GM23338 (cell line): ENCODE data around the gene TFEB.

ENCODE experiments used
- EZH2 ChIP-seq: fragments of 200-600 bp; sonication (generic); IDR thresholded peaks from one replicate; pipeline ENCODE4 v1.8.0; 2017; ENCODE audit warnings: antibody characterized with exemption, mild to moderate bottlenecking, low read depth; ENCODE audit not compliant: unreplicated experiment
- EZH2phosphoT487 ChIP-seq: fragments of 200-600 bp; sonication (generic); IDR thresholded peaks from one replicate; pipeline ENCODE4 v1.8.1; 2018; ENCODE audit warnings: antibody characterized with exemption; ENCODE audit not compliant: unreplicated experiment
- NANOG ChIP-seq: IDR thresholded peaks from 2 replicates; pipeline ENCODE4 v1.6.1; 2016; ENCODE audit warnings: antibody characterized with exemption, borderline replicate concordance
- POLR2AphosphoS5 ChIP-seq: IDR thresholded peaks from 2 replicates; pipeline ENCODE4 v1.6.1; 2016; ENCODE audit warnings: antibody characterized with exemption, low read depth
- ZNF331 ChIP-seq: fragments of 250-450 bp; sonication (Bioruptor Pico); IDR thresholded peaks from 2 replicates; pipeline ENCODE4 v1.5.0; 2020; ENCODE audit warnings: low read depth, mild to moderate bottlenecking, moderate library complexity
- TF ChIP-seq, protein P1 (sequence below), 2 experiments: fragments of 200-600 bp in 1 of 2; sonication (generic) in 1 of 2; conservative IDR thresholded peaks; 2 replicates each; pipeline versions ENCODE4 v1.5.1 to v1.6.1; 2016 to 2017; ENCODE audit warnings: antibody characterized with exemption in 2 of 2, low read depth in 2 of 2, mild to moderate bottlenecking in 2 of 2, moderate library complexity in 1 of 2
- TF ChIP-seq, protein P2 (sequence below): IDR thresholded peaks from one replicate; pipeline ENCODE4 v1.6.1; 2018; ENCODE audit warnings: antibody characterized with exemption; ENCODE audit not compliant: unreplicated experiment

DNA sequence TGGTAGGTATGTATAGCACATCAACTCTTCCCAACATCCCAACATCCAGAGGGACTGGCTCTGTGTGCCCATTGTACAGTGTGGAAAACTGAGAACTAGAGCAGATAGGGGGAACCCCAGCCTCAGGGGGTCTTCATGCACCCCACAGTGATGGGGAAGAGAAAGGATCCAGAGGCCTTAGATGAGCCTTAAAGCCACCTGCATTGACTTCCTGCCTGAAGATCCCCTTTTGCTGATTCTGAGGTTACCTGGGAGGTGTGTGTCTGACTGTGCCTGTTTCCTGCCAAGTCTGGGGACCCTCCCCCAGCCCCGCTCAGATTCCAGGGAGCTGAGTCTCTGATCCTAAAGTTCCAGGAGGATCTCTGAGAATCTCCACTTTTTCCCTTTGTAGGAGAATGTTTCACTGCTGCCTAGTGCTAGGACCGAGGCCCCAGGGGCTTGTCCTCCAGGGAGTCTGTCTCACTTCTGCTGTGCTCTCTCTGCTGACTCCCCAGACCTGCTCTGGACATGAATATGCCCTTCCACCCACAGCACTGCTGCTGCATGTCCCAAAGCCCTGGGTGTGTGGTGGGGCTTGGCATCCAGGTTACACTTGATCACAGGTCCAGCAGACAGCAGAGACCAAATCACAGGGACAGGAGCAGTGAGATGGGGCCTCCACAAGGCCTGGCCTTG is 24.6 kb upstream of the TFEB start:
- TF ChIP-seq EZH2 (no peak), NANOG (no peak), ZNF331 (no peak), POLR2AphosphoS5 (no peak), EZH2phosphoT487 (no peak)
- TF ChIP-seq, protein P1, sequence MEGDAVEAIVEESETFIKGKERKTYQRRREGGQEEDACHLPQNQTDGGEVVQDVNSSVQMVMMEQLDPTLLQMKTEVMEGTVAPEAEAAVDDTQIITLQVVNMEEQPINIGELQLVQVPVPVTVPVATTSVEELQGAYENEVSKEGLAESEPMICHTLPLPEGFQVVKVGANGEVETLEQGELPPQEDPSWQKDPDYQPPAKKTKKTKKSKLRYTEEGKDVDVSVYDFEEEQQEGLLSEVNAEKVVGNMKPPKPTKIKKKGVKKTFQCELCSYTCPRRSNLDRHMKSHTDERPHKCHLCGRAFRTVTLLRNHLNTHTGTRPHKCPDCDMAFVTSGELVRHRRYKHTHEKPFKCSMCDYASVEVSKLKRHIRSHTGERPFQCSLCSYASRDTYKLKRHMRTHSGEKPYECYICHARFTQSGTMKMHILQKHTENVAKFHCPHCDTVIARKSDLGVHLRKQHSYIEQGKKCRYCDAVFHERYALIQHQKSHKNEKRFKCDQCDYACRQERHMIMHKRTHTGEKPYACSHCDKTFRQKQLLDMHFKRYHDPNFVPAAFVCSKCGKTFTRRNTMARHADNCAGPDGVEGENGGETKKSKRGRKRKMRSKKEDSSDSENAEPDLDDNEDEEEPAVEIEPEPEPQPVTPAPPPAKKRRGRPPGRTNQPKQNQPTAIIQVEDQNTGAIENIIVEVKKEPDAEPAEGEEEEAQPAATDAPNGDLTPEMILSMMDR (conservative IDR thresholded peaks at IDR 0.05; ENCODE audit: low read depth in 2 of 2), result no peak
- TF ChIP-seq, protein P2, sequence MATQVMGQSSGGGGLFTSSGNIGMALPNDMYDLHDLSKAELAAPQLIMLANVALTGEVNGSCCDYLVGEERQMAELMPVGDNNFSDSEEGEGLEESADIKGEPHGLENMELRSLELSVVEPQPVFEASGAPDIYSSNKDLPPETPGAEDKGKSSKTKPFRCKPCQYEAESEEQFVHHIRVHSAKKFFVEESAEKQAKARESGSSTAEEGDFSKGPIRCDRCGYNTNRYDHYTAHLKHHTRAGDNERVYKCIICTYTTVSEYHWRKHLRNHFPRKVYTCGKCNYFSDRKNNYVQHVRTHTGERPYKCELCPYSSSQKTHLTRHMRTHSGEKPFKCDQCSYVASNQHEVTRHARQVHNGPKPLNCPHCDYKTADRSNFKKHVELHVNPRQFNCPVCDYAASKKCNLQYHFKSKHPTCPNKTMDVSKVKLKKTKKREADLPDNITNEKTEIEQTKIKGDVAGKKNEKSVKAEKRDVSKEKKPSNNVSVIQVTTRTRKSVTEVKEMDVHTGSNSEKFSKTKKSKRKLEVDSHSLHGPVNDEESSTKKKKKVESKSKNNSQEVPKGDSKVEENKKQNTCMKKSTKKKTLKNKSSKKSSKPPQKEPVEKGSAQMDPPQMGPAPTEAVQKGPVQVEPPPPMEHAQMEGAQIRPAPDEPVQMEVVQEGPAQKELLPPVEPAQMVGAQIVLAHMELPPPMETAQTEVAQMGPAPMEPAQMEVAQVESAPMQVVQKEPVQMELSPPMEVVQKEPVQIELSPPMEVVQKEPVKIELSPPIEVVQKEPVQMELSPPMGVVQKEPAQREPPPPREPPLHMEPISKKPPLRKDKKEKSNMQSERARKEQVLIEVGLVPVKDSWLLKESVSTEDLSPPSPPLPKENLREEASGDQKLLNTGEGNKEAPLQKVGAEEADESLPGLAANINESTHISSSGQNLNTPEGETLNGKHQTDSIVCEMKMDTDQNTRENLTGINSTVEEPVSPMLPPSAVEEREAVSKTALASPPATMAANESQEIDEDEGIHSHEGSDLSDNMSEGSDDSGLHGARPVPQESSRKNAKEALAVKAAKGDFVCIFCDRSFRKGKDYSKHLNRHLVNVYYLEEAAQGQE, result no peak
